Measurements from ENCODE around the gene LSAMP.

The LSAMP gene

DNA sequence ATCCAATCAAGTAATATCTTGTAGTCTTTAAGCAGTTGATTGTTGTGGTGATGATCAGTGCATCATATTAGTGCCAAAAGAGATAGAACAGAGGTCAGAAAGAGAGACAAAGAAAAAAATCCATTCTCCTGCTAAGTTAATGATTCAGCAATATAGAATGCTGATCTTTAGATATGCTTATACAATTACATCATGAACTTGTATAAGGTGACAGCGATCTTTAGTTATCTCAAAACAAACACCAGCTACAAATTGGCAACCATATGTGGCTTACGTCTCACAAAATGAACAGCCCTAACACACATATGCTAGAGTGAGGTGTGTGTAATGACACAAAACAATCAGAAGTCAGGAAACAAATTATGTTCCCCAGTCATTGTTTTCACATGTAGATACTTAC, 12.5 kb downstream of the LSAMP start:
- no peak for DNase-seq (ENCODE audit: low read depth in 2 of 3, low spot score in 1 of 3)

DNA sequence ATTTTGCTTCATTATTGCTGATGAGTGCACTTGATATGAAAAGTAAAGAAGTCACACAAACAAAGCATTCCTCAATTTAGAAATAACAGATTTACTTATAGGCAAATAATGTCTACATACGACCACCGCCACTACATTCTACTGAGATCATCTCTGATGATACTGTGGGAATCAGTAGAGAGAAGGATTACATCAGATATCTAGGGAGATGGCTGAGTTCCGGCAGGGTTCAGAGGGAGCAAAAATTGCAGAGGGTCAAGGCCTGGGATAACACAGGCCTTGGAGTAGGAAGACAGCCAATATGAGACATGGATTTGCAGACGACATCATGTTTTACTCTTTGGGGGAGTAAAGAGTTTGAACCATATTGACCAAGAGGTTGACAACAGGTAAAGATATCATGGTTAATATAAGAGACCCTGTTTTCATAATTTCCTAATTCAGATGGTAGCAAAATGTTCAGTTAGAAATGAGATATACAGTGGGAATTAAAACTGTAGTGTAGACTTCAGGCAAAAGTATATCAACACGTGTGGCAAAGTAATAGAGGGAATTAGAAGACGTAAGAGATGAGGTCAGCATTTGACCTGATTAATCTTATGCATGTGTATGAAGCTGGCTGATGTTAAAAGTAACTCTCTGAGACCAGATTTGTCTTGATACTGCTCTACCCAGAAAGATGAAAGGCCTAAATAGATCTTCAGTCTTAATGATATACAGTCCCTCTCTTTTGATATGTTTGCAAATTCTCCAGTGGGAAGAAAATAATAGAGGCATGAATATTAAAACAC, 15.6 kb downstream of the LSAMP start:
- DNase-seq (ENCODE audit: low read depth in 2 of 3, low spot score in 1 of 3): no peak

DNA sequence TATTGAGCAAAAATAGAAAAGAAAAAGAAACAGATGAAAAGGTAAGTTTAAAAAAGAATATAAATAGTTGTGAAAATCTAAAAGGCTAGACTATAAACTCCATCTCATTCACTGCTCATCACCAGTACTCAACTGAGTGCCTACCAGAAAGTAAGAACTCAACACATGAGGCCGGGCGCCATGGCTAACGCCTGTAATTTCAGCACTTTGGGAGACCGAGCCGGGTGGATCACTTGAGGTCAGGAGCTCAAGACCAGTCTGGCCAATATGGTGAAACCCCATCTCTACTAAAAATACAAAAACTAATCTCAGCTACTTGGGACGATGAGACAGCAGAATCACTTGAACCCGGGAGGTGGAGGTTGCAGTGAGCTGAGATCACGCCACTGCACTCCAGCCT, 19.3 kb downstream of the LSAMP start:
- no peak for DNase-seq (ENCODE audit: low read depth in 2 of 3, low spot score in 1 of 3)

DNA sequence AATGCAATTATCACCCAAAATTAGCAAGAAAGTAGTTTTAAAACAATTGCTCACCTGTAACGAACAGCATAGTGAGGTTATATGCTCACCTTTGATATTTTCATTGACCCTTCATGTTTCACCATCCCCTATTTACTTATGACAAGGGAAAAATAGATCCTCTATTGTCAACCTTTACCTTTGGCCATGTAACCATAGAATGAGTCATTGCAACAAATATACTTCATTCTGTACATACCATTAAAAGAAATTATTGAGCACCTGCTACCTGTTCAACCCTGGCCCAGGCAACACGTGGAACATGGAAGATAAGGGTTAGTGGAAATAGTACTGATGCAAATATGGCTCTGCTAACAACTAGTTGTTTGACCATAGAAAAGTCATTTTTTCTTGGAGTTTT, 20.2 kb downstream of the LSAMP start:
- DNase-seq (ENCODE audit: low read depth in 2 of 3, low spot score in 1 of 3): no peak

DNA sequence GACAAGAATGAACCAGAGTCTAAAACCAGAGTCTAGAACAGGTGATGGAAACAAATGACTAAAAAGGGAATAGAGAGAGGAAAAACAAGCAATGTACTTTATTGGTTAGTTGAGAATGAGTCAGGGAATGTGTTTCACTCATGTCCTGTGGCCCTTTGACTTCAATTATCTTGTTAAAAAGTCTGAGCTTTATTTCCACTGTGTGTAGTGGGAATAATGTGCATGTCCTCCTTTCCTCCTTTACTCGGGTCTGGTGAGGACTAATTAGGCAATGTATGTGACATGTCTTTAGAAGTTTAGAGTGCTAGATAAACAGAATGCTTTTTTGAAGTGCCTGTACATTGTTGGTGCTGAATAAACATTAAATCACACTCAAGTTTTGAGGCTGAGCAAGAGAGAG, 21.3 kb downstream of the LSAMP start:
- no peak for DNase-seq (ENCODE audit: low read depth in 2 of 3, low spot score in 1 of 3)

DNA sequence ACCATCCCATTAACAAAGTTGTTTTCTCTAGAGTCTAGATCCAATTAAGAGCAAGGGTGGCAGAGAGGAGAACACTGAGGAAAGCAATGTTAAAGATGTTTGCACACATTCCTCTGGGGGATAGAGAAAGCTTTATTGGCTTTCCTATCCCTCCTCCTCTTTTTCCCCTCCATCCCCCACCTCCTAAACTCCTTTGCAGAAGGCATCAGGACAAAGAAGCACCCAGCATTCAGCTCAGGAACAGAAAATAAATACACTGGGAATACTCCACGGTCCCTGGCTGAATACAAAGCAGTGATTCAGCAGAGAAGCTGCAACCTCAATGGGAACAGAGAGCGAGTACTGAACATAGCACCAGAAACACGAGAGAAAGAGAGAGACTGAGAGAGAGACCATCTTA, 21.9 kb downstream of the LSAMP start:
- no peak for DNase-seq (ENCODE audit: low read depth in 2 of 3, low spot score in 1 of 3)

DNA sequence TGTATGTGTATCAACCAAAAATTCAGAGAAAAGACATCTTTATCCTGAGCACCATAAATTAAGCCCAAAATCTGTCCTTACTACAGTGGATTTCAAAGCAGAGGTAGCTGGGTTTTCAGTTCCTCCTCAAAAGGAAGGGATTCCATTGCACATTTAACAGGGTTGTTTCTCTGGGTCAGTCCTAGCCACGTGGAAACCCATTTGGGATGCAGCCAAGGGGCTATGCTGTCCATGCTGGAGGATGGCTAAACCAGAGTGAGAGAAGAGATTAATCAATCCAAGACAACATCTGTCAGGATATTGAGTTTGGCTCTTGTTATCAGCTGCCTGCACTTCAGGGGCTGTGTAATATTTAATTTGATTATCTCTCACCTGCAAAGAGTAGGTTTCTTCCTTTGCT, 28.1 kb downstream of the LSAMP start:
- DNase-seq (ENCODE audit: low read depth in 2 of 3, low spot score in 1 of 3): no peak

DNA sequence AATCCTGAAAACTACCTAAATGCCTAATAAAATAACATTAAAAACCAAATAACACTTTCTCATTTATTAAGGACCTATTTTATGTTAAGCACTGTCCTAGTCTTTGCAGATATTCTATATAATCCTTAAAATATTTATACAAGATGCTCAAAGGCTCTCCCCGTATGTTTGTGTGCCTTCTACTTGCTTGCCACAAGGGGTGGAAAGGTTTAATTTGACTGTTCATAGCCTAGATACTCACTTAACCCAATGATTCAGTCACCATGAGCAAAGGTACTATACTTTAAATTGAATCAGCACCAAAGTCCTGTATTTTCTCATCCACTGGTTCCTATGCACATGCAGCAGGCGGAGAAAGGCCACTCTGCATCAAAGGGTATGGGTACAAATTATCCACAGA, 32.0 kb downstream of the LSAMP start:
- no peak for DNase-seq (ENCODE audit: low read depth in 2 of 3, low spot score in 1 of 3)

DNA sequence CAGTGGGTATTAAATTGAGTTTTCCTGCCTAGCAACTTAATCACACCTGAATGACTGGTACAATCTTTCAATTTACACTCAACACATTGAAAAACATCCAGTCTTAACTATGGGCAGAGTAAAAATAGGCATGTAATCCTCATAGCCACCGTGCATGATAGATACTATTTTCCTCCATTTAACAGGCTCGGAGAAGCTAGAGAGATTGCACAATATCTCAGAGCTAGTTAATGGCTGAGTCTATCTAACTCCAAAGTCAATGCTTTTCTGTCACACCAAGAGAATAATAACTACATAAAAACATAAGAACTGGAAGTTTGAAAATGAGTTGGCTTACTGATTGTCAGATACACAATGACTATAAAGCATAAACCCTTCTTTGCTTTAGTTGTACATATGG, 36.8 kb downstream of the LSAMP start:
- no peak for DNase-seq (ENCODE audit: low read depth in 2 of 3, low spot score in 1 of 3)

DNA sequence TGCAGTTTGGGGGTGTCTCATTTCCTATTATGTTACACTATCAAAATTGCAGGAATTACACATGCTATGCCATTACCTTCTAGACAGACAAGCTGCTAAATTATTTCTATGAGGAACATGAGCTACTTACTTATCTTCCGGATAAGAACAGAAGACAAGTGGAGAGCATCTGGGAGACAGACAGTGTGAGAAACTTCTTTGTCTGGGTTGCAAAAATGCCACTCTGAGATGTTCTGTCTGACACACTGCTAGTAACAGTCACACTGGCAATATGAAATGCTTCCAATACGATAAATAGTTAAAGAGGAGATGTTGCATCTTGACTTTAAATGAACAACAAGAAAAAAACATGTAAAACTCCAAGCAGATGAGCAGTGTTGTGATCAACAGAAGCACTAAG, 40.1 kb downstream of the LSAMP start:
- DNase-seq (ENCODE audit: low read depth in 2 of 3, low spot score in 1 of 3): no peak

DNA sequence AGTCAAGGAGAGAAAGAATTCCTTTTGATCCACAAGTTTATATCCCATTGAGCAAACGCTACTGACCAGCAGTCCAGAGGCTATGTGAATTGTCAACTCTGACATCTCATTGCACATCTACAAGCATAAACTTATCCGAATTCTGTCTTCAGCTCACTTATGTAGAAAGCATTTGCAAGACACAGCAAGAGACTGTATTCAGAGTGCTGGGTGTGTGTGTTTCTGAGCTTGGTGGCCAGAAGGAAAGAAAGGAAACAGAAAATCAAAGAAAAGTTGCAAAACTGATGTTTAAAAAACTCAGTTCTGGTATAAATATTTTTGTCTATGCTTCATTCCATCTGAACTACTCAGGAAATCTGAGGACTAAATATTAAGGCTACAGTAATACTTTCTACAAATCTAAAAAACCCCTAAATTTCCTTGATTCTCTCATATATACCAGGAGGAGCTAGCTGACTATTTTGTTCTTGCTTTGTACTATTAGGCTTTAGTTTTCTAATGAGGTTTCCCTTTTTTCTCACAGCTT, 45.5 kb downstream of the LSAMP start:
- DNase-seq (ENCODE audit: low read depth in 2 of 3, low spot score in 1 of 3): no peak

DNA sequence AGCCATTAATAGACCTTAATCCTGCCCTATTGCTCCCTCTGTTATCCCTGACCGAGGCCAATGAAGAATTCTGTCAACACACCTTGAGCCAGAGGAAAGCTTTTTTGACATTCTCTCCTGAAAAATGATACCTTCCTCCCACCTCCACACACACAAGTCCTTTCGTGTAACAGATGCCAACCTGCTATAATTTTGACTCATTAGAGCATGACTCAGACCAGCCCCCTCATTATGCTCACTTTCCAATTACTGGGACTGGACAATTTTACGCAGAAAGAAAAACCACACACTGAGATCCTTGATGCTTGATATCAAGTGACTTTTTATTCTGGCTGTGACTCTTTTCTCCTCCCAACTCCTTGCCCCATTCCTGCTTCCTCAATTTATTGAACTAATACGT, 50.9 kb downstream of the LSAMP start:
- DNase-seq (ENCODE audit: low read depth in 2 of 3, low spot score in 1 of 3): no peak

DNA sequence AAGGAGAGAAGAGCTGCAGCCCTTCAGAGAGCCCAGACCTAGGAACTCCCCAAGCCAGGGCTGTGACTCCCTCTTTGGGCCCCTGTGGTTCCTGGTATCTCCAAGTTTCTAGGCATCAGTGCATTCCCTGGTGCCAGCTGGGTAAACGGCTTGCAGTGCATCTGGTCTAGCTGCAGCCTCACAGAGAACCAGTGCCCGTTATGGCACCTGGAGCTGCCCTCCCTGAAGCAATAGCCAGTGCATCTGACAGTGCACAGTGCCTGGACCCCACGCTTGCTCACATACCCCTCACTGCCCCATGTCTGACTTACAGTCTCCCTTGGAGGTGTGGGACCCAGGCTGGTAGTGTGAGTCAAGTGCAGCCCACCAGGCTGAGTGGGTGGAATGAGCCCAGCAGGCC, 52.1 kb downstream of the LSAMP start:
- no peak for DNase-seq (ENCODE audit: low read depth in 2 of 3, low spot score in 1 of 3)

DNA sequence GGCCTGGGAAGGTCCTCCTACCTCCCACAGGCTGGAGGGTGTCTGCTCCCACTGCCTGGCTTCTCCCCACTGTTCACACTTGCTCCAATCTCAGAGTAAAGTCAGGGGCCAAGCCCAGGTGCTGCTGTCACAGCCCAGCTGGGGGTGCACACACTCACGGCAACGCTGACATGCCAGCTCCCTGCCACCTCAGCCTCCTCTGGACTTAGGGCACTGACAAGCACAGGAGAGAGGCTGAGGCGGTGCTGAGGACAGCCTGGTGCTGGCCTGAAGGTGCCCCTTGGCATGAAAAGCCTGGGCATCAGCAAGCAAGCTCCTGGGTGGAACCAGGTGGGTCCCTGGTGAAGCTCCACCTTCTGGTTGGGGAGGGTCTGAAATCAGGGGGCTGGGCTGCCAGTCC, 53.0 kb downstream of the LSAMP start:
- no peak for DNase-seq (ENCODE audit: low read depth in 2 of 3, low spot score in 1 of 3)

DNA sequence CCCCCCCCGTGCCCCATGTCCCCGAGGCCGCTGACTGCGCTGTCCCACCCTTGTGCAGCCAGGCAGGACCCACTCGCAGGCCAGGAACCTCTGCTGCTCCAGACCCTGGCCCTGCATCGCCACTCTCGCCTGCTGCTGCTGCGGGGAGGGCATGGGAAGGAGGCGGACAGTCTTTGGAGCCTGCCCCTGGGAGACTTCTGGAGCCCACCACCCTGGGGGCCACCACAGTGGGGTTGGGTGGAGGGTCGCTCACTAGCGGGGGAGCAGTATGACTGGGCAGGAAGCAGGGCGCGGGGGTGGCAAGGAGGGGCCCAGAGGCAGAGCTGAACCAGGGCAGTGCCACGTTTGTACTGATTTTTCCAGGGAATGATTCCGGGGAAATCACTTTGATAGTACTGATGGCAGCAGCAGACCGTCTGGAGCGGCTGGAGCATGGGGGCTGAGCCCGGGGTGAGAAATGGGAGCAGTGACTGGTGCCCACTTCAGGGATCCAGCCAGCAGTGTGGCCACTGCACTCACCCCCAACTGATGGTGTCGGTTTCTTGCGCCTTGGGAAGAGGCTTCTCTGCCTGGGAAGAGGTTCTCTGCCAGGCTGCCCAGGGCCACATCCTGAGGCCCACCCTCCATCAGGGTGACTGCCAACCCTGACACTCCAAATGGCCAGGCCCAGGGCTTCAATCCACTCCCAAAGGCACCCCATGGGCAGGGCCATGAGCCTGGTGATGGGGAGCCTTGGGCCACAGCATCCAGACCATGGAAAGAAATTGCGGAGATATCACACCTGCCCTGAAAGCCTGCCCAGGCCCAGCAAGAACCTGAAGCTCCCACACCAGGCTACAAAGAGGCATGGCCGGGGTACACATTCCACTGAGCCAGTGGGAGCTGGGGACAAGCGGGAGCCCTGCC, 53.7 kb downstream of the LSAMP start:
- DNase-seq (ENCODE audit: low read depth in 2 of 3, low spot score in 1 of 3): no peak

DNA sequence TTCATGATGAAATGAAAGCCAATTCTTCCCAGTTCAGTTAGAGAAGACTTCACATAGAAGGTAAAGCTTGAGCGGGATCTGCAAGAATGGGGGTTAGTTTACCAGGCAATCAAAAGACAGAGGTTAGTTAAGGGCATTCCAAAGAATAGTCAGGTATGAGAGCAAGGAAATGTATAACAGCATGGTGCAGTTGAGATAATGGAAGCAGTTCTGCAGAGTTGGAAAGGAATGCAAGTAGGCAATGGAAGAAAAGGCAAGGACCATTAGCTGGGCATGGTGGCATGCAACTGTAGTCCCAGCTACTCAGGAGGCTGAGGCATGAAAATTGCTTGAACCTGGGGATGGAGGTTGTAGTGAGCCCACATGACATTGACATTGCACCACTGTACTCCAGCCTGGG, 55.0 kb downstream of the LSAMP start:
- DNase-seq (ENCODE audit: low read depth in 2 of 3, low spot score in 1 of 3): no peak

DNA sequence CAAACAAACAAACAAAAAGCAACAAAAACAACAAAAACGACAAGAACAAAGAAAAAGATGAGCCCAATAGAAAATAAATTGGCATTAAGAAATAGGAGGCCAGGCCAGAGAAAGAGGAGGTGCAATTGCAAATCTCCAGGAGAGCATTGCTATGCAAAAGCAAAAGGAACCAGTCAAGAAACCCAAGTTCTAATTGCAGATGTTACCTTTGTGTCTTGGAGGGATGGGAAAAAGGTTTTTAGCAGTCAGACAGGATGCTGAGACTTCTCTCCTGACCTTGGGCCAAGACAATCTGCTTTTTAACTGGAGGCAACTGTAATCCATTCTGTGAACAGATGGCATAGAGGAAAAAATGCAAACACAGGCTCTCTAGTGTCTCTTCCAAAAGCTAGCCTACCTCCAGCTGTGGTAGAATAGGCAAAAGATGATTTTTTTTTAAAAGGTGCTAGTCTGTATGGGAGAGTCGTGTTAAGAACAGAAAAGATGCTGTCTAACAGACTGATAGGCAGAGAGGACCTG, 56.4 kb downstream of the LSAMP start:
- no peak for DNase-seq (ENCODE audit: low read depth in 2 of 3, low spot score in 1 of 3)

DNA sequence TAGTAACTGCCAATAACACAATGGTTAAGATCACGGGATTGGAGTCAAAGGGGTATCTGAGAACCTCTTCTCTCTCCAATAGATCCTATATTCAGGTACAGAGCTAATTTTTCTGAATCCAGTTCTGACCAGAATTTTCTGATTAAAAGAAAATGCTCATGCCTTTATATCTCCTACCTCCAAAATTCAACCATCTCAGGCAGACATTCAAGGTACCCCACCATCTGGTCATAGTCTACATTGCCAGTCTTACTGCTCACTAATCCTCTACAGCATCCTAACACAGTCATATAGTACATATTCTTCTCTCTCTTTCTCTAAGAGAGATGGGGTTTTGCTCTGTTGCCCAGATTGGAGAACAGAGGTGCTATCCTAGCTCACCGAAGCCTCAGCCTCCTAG, 59.1 kb downstream of the LSAMP start:
- DNase-seq (ENCODE audit: low read depth in 2 of 3, low spot score in 1 of 3): no peak

DNA sequence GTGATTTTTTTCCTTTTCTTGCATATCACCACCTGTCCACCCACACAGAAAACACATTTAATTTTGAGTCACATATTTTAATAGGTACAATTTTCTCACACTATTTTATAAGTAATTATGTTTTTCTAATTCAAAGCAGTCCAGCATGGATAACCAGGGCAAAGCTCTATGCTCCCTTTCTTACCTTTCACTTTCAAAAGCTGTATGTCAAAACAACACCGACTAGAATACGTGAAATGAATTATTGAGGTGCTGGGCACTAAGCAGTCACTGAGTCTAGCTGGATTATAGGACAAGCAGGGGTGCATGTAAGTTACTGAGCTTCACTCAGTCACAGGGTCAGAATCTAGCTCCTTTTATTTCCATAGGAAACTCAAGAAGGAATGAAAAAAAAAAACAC, 60.6 kb downstream of the LSAMP start:
- no peak for DNase-seq (ENCODE audit: low read depth in 2 of 3, low spot score in 1 of 3)

DNA sequence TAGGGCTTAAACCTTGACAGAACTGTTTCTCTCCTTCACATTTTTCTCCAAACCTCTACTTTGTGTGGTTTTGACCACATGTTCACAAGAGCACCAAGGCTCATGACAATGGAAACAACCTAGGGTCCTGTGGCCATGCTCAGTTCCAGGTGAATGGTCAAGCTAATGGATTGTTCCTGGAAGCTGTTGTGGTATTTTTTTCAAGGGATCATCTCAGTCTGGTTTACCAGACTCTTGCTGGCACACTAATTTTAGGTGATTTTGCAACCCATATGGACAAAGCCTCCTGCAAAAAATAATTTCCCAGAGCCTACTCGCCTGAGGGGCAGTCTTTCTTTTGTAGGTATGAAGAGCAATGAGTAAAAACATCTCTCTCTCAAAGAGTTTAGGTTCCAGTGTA, 67.2 kb downstream of the LSAMP start:
- DNase-seq (ENCODE audit: low read depth in 2 of 3, low spot score in 1 of 3): no peak

DNA sequence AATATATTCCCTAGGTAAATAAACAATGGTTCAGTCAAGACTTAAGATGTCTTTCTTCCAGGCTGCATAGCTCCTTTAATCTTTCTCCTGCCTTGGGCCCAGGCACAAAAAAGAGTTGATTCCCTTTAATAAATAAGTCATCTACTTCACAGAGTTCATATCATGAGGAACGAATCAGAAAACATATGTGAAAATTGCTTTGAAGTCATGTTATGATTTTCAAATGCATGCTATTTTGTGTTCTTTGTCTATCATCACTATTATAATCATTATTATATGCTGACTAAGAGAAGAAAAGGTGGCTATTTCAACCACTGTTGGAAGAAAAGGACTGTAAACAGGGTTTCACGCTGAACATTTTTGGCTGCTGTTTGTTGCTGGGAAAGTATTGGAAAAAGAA, 70.4 kb downstream of the LSAMP start:
- DNase-seq (ENCODE audit: low read depth in 2 of 3, low spot score in 1 of 3): no peak

DNA sequence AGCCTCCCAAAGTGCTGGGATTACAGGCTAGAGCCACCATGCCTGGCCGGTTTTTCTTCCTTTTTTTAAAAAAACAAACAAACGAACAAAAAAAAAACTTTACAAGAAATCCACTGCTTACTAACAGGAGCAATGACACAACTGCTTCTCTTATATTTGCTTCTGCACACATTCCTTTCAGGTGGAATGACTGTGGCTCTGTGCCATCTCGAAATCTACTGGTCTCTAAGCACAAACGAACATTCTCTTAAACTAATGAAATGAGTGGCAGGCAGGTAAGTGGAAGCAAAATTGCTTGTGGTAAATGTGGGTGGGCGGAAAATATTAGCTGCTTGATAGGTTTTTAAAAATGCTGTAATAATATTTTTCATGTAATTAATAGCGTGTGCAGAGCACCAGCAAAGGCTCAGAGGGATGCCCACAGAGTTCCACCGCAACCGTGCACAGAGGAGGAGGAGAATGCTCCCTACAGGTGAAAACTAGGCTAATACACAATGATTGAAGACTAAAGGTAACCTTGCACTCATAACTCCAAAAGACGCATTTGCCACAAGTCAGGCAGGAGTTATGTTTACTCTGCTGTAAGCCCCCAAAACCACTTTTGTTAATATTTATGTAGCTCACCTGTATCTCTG, 77.4 kb downstream of the LSAMP start:
- DNase-seq (ENCODE audit: low read depth in 2 of 3, low spot score in 1 of 3): no peak
